ENCODE measurements around the gene BEAN1.
A peak's percentile ranks its signal among the peaks of the same experiment; 100 is the strongest.

Gene BEAN1

DNA sequence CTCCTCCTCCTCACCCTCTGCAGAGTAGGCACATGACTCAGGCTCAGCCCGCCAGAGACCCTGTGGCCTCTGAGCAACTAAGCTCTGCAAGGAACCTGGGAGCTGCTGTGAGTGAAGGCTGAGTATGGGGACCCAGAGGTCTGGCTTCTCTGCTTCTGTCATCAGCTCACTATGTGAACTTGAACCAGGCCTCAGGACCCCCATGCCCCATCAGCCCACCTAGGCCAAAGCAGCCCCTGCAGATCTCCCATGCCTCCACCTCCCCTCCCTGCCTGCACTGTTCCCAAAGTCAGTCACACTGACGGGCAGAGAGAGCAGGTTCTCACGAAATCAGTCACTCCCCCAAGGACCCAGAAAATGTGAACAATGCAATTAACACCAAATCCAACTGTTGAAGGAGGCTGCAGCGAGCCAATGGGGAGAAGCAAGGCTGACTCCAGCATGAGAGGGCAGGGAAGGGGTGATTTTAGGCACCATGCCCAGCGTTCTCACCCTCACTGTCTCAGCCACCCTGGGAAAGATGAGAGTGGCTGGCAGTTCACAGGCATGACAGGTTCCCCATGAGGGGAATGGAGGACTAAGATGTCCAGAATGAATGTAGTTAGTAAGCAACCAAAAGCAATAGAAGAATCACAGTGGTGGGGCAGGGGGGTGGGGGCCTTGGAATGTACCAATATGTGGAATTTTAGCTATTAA is 60.6 kb downstream of the BEAN1 start:
- no peak overlapping the region for H3K4me3 ChIP-seq (ENCODE audit: low read depth, low read length)
- DNase-seq (ENCODE audit: low read depth, low spot score) = peak; percentile 13
- TF ChIP-seq, protein P1, sequence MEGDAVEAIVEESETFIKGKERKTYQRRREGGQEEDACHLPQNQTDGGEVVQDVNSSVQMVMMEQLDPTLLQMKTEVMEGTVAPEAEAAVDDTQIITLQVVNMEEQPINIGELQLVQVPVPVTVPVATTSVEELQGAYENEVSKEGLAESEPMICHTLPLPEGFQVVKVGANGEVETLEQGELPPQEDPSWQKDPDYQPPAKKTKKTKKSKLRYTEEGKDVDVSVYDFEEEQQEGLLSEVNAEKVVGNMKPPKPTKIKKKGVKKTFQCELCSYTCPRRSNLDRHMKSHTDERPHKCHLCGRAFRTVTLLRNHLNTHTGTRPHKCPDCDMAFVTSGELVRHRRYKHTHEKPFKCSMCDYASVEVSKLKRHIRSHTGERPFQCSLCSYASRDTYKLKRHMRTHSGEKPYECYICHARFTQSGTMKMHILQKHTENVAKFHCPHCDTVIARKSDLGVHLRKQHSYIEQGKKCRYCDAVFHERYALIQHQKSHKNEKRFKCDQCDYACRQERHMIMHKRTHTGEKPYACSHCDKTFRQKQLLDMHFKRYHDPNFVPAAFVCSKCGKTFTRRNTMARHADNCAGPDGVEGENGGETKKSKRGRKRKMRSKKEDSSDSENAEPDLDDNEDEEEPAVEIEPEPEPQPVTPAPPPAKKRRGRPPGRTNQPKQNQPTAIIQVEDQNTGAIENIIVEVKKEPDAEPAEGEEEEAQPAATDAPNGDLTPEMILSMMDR (IDR thresholded peaks at IDR 0.05; ENCODE audit: low read depth, low read length) = no peak
- in situ Hi-C loops (cut with HindIII; ENCODE audit: low sequenced_read_pairs) = no loop called here

DNA sequence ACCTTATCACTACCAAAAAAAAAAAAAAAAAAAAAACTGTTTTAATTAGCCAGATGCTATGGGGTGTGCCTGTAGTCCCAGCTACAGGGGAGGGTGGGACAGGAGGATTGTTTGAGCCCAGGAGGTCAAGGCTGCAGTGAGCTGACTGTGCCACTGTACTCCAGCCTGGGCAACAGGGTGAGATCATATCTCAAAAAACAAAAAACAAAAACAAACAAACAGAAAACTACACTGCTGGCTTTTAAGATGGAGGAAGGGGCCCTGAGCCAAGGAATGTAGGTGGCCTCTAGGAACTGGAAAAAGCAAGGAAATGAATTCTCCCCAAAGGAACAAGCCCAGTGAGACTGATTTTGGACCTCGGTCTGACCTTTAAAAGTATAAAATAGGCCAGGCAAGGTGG is 61.4 kb downstream of the BEAN1 start:
- in situ Hi-C loops (cut with HindIII; ENCODE audit: low sequenced_read_pairs) = no loop called here
- TF ChIP-seq, protein P1 (IDR thresholded peaks at IDR 0.05; ENCODE audit: low read depth, low read length) = no peak
- no peak for DNase-seq (ENCODE audit: low read depth, low spot score)
- no peak overlapping the region for H3K4me3 ChIP-seq (ENCODE audit: low read depth, low read length)

DNA sequence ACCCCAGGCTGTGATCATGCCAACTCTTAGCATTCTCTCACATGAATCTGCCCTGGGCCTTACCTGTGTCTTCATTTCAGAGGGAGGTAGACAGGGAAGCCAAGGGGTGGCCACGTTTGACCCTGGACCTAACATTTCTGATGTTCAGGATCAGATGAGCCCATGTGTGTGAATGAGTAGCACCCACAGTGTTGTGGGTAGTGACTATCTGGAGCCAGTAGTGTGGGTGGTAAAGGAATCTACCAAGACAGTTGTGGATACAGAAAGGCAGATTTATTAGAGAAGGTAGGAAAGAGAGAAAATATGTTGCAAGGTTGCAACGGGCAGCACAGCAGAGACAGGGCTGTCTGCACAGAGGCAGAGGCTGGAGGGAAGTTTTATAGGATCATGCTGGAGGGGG is 62.3 kb downstream of the BEAN1 start:
- no peak for DNase-seq (ENCODE audit: low read depth, low spot score)
- H3K4me3 ChIP-seq (ENCODE audit: low read depth, low read length) = no peak overlapping the region
- in situ Hi-C loops (cut with HindIII; ENCODE audit: low sequenced_read_pairs) = no loop called here
- TF ChIP-seq, protein P1 (IDR thresholded peaks at IDR 0.05; ENCODE audit: low read depth, low read length) = no peak

DNA sequence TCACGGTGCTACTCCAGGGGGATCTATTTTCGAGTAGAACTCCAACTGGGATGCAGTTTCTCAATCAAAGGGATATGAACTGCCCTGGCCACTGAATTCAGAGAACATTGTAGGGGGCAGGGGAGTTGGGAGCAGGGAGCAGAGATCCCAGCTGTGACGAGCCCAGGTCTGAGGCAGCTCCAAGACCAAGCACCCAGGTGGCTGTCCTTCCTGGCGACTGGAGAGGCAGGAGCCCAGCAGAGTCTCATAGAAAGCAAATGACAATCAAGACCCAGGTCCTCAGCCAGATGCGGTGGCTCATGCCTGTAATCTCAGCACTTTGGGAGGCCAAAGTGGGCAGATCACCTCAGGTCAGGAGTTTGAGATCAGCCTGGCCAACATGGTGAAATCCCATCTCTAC is 62.7 kb downstream of the BEAN1 start:
- no peak overlapping the region for H3K4me3 ChIP-seq (ENCODE audit: low read depth, low read length)
- TF ChIP-seq, protein P1 (IDR thresholded peaks at IDR 0.05; ENCODE audit: low read depth, low read length) = no peak
- DNase-seq (ENCODE audit: low read depth, low spot score) = no peak
- in situ Hi-C loops (cut with HindIII; ENCODE audit: low sequenced_read_pairs) = no loop called here

- TF ChIP-seq, protein P1 (IDR thresholded peaks at IDR 0.05; ENCODE audit: low read depth, low read length) = no peak
- in situ Hi-C loops (cut with HindIII; ENCODE audit: low sequenced_read_pairs) = no loop called here
- no peak for DNase-seq (ENCODE audit: low read depth, low spot score)
- H3K4me3 ChIP-seq (ENCODE audit: low read depth, low read length) = no peak overlapping the region
Observed at GRCh38 chr16:66490774-66491715, 64.0 kb downstream of the BEAN1 start.

DNA sequence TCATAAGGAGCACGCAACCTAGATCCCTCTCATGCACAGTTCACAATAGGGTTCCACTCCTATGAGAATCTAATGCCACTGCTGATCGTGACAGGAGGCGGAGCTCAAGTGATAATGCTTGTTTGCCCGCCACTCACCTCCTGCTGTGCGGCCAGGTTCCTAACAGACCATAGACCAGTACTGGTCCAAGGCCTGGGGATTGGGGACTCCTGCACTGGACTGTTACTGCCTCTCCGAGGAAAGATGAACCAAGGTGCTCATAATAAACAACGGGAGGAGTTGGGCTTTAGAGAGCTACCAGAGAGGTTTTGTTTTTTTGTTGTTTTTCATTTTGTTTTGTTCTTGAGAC is 64.6 kb downstream of the BEAN1 start:
- TF ChIP-seq, protein P1 (IDR thresholded peaks at IDR 0.05; ENCODE audit: low read depth, low read length) = no peak
- in situ Hi-C loops (cut with HindIII; ENCODE audit: low sequenced_read_pairs) = no loop called here
- H3K4me3 ChIP-seq (ENCODE audit: low read depth, low read length) = no peak overlapping the region
- no peak for DNase-seq (ENCODE audit: low read depth, low spot score)
